DOHH2 (cell line): Measurements from ENCODE around the gene LECT2.

ENCODE experiments used
- H3F3A ChIP-seq: fragments of 200-600 bp; sonication (generic), shearing (Covaris generic); 2 replicates; pipeline ENCODE4 v1.6.0; 2016; ENCODE audit warnings: antibody characterized with exemption, mild to moderate bottlenecking; ENCODE audit not compliant: control insufficient read depth, insufficient read depth
- H3K27ac ChIP-seq: fragments of 200-600 bp; sonication (generic); 2 replicates; pipeline ENCODE4 v1.5.1; 2014; ENCODE audit warnings: low read depth, mild to moderate bottlenecking, low read length, moderate library complexity
- H3K27me3 ChIP-seq: fragments of 200-600 bp; sonication (generic); 2 replicates; pipeline ENCODE4 v1.6.1; 2014; ENCODE audit warnings: mild to moderate bottlenecking, low read length, mixed read lengths; ENCODE audit not compliant: control insufficient read depth
- H3K36me3 ChIP-seq: fragments of 200-600 bp; sonication (generic); 2 replicates; pipeline ENCODE4 v1.6.1; 2014; ENCODE audit warnings: mild to moderate bottlenecking, low read length, moderate library complexity, mixed read lengths; ENCODE audit not compliant: control insufficient read depth
- H3K4me1 ChIP-seq: fragments of 200-600 bp; sonication (generic); 2 replicates; pipeline ENCODE4 v1.6.1; 2014; ENCODE audit warnings: mild to moderate bottlenecking, low read length, mixed read lengths; ENCODE audit not compliant: control insufficient read depth
- H3K4me2 ChIP-seq: fragments of 200-600 bp; sonication (generic); 2 replicates; pipeline ENCODE4 v1.6.0; 2014; ENCODE audit warnings: mild to moderate bottlenecking, low read length, moderate library complexity
- H3K4me3 ChIP-seq: fragments of 200-600 bp; sonication (generic); 2 replicates; pipeline ENCODE4 v1.5.1; 2014; ENCODE audit warnings: mild to moderate bottlenecking, low read length, mixed read lengths
- H3K79me2 ChIP-seq: fragments of 200-600 bp; sonication (generic); 2 replicates; pipeline ENCODE4 v1.6.1; 2014; ENCODE audit warnings: mild to moderate bottlenecking, low read length, mixed read lengths; ENCODE audit not compliant: control insufficient read depth
- H3K9me2 ChIP-seq: fragments of 200-600 bp; sonication (generic); replicated peaks from 2 replicates; pipeline ENCODE4 v1.6.1; 2014; ENCODE audit warnings: mild to moderate bottlenecking, low read length, mixed read lengths; ENCODE audit not compliant: control insufficient read depth
- H3K9me3 ChIP-seq: fragments of 200-600 bp; sonication (generic); 2 replicates; pipeline ENCODE4 v1.6.1; 2014; ENCODE audit warnings: antibody characterized with exemption, low read length, mixed read lengths; ENCODE audit not compliant: control insufficient read depth, insufficient read depth
- H4K20me1 ChIP-seq: fragments of 200-600 bp; sonication (generic); 2 replicates; pipeline ENCODE4 v1.6.0; 2014; ENCODE audit warnings: low read depth, mild to moderate bottlenecking, antibody characterized with exemption, low read length, moderate library complexity; ENCODE audit not compliant: control insufficient read depth, insufficient read depth
- CTCF ChIP-seq: fragments of 200-600 bp; sonication (generic); IDR thresholded peaks from one replicate; pipeline ENCODE4 v1.5.1; 2014; ENCODE audit warnings: antibody characterized with exemption, mild to moderate bottlenecking, low read depth, low read length; ENCODE audit not compliant: poor library complexity, severe bottlenecking
- EZH2phosphoT487 ChIP-seq: fragments of 200-600 bp; sonication (generic); IDR thresholded peaks from 2 replicates; pipeline ENCODE4 v1.6.1; 2017; ENCODE audit warnings: borderline replicate concordance, mild to moderate bottlenecking, antibody characterized with exemption, low read length, moderate library complexity, mixed read lengths

The LECT2 gene

GRCh38 chr5:135964670-135965320 lies 10.0 kb upstream of the LECT2 start:
- no peak overlapping the region for H3K4me3 ChIP-seq
- no peaks in the 10 kb centered on the region for H3K9me3 ChIP-seq
- H3K9me2 ChIP-seq: no peaks in the 10 kb centered on the region
- no peaks in the 10 kb centered on the region for H3K36me3 ChIP-seq
- H3F3A ChIP-seq: no peaks in the 10 kb centered on the region
- H3K27ac ChIP-seq: no peak overlapping the region
- H3K4me2 ChIP-seq: no peak overlapping the region
- H3K27me3 ChIP-seq: peaks cover 11% of the 10 kb centered on the region
- no peaks in the 10 kb centered on the region for H3K79me2 ChIP-seq
- TF ChIP-seq EZH2phosphoT487: no peak
- H3K4me1 ChIP-seq: no peaks in the 10 kb centered on the region
- H4K20me1 ChIP-seq: no peaks in the 10 kb centered on the region

GRCh38 chr5:135955525-135955924 lies 742 bp upstream of the LECT2 start:
- Histone ChIP-seq H3K27ac (no peak overlapping the region), H3K4me1 (peaks cover 5% of the 10 kb centered on the region), H3K4me2 (0 out of 2 replicates have a peak overlapping the region, but pooled peaks have one; percentile 23), H4K20me1 (no peaks in the 10 kb centered on the region), H3K27me3 (peaks cover 18% of the 10 kb centered on the region; the same call in 1 of the 2 replicates), H3K79me2 (no peaks in the 10 kb centered on the region), H3K9me2 (no peaks in the 10 kb centered on the region), H3K4me3 (no peak overlapping the region), H3F3A (no peaks in the 10 kb centered on the region), H3K36me3 (no peaks in the 10 kb centered on the region), H3K9me3 (peaks cover 3% of the 10 kb centered on the region; the same call in 1 of the 2 replicates)
- TF ChIP-seq CTCF: no peak
- no peak for TF ChIP-seq EZH2phosphoT487

GRCh38 chr5:135953850-135954249 lies 933 bp downstream of the LECT2 start:
- H3K79me2 ChIP-seq: no peaks in the 10 kb centered on the region
- H3F3A ChIP-seq: no peaks in the 10 kb centered on the region
- H3K4me2 ChIP-seq: no peak overlapping the region
- peaks cover 3% of the 10 kb centered on the region; the same call in 1 of the 2 replicates for H3K9me3 ChIP-seq
- peaks cover 14% of the 10 kb centered on the region; the same call in 1 of the 2 replicates for H3K27me3 ChIP-seq
- TF ChIP-seq CTCF: no peak
- TF ChIP-seq EZH2phosphoT487: no peak
- H3K36me3 ChIP-seq: no peaks in the 10 kb centered on the region
- H3K9me2 ChIP-seq: no peaks in the 10 kb centered on the region
- no peak overlapping the region for H3K4me3 ChIP-seq
- no peaks in the 10 kb centered on the region for H4K20me1 ChIP-seq
- H3K27ac ChIP-seq: no peak overlapping the region
- peaks cover 5% of the 10 kb centered on the region for H3K4me1 ChIP-seq

GRCh38 chr5:135952683-135953082 lies 2.1 kb downstream of the LECT2 start:
- H3K4me1 ChIP-seq: peaks cover 5% of the 10 kb centered on the region
- no peaks in the 10 kb centered on the region for H3F3A ChIP-seq
- H3K9me3 ChIP-seq: peaks cover 3% of the 10 kb centered on the region; the same call in 1 of the 2 replicates
- H3K79me2 ChIP-seq: no peaks in the 10 kb centered on the region
- H3K4me2 ChIP-seq: no peak overlapping the region
- no peaks in the 10 kb centered on the region for H3K9me2 ChIP-seq
- H3K4me3 ChIP-seq: no peak overlapping the region
- TF ChIP-seq CTCF (no peak), EZH2phosphoT487 (no peak)
- peaks cover 10% of the 10 kb centered on the region; the same call in 1 of the 2 replicates for H3K27me3 ChIP-seq
- H4K20me1 ChIP-seq: no peaks in the 10 kb centered on the region
- no peak overlapping the region for H3K27ac ChIP-seq
- H3K36me3 ChIP-seq: no peaks in the 10 kb centered on the region
